Thyroid gland (tissue), 4 donors: Measurements from ENCODE around the gene DDRGK1.

Experiments
- POLR2A ChIP-seq, 2 donors: fragments of 450-650 bp; IDR thresholded peaks; one replicate each; pipeline ENCODE4 v1.6.1; 2017; ENCODE audit warnings: antibody characterized with exemption in 2 of 2, mild to moderate bottlenecking in 2 of 2, moderate library complexity in 1 of 2
- TF ChIP-seq, protein P1 (sequence below), 6 experiments: fragments of 200-600 bp in 3 of 6; fragments of 450-650 bp in 3 of 6; sonication (generic) in 3 of 6; IDR thresholded peaks; one replicate each; pipeline ENCODE4 v1.5.1; 2016 to 2019; ENCODE audit warnings: antibody characterized with exemption in 6 of 6, mild to moderate bottlenecking in 2 of 6, inconsistent platforms in 1 of 6, moderate library complexity in 1 of 6

DNA sequence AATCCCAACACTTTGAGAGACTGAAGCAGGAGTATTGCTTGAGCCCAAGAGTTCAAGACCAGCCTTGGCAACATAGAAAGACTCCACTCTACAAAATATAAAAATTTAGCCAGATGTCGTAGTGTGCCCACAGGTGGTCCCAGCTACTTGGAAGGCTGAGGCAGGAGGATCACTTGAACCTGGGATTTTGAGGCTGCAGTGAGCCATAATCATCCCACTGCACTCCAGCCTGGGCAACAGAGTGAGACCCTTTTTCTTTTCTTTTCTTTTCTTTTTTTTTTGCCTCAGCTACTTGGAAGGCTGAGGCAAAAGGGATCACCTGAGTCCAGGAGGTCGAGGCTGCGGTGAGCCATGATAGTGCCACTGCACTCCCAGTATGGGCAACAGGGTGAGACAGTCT, 62.7 kb downstream of the DDRGK1 start:
- TF ChIP-seq, protein P1, sequence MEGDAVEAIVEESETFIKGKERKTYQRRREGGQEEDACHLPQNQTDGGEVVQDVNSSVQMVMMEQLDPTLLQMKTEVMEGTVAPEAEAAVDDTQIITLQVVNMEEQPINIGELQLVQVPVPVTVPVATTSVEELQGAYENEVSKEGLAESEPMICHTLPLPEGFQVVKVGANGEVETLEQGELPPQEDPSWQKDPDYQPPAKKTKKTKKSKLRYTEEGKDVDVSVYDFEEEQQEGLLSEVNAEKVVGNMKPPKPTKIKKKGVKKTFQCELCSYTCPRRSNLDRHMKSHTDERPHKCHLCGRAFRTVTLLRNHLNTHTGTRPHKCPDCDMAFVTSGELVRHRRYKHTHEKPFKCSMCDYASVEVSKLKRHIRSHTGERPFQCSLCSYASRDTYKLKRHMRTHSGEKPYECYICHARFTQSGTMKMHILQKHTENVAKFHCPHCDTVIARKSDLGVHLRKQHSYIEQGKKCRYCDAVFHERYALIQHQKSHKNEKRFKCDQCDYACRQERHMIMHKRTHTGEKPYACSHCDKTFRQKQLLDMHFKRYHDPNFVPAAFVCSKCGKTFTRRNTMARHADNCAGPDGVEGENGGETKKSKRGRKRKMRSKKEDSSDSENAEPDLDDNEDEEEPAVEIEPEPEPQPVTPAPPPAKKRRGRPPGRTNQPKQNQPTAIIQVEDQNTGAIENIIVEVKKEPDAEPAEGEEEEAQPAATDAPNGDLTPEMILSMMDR (IDR thresholded peaks at IDR 0.05) = no peak
- no peak for TF ChIP-seq POLR2A (IDR thresholded peaks at IDR 0.05)
